ENCODE data around the gene CPLX3.
"Not testable (repeated sequence)": the region's sequence is repeated elsewhere in the genome, so short reads cannot be mapped to it uniquely, and the experiment has no call there.

Gene CPLX3

GRCh38 chr15:74826364-74826819, at the start of gene CPLX3:
CPLX3 (plus strand) TSS chr15:74826627; CDS start chr15:74826704, 77 bp downstream.
- peak in 1 of 3 experiments; percentile 38 for DNase-seq (ENCODE audit: low read depth in 3 of 3)

GRCh38 chr15:74776821-74777768, 49.3 kb upstream of the CPLX3 start:
- no peak for DNase-seq (ENCODE audit: low read depth in 3 of 3)

GRCh38 chr15:74777769-74778598, 48.4 kb upstream of the CPLX3 start:
- no peak for DNase-seq (ENCODE audit: low read depth in 3 of 3)

GRCh38 chr15:74778599-74778970, 47.8 kb upstream of the CPLX3 start:
- no peak for DNase-seq (ENCODE audit: low read depth in 3 of 3)

- DNase-seq (ENCODE audit: low read depth in 3 of 3) = no peak
These were observed 47.2 kb upstream of the CPLX3 start for GRCh38 chr15:74779162-74779648.

- no peak for DNase-seq (ENCODE audit: low read depth in 3 of 3)
These were observed 45.6 kb upstream of the CPLX3 start for GRCh38 chr15:74780523-74781430.

- DNase-seq (ENCODE audit: low read depth in 3 of 3) = peak; percentile 51 to 73 (median 62)
These were observed 44.8 kb upstream of the CPLX3 start, which contains the start of gene CSK for GRCh38 chr15:74781431-74782258. CSK (plus strand) TSS chr15:74782080; CDS start chr15:74798298, 16,218 bp downstream.

GRCh38 chr15:74782259-74783071, 44.0 kb upstream of the CPLX3 start:
- peak in 1 of 3 experiments; percentile 38 for DNase-seq (ENCODE audit: low read depth in 3 of 3)

GRCh38 chr15:74783072-74783807, 43.2 kb upstream of the CPLX3 start:
- no peak for DNase-seq (ENCODE audit: low read depth in 3 of 3)

GRCh38 chr15:74783808-74784175, 42.6 kb upstream of the CPLX3 start:
- DNase-seq (ENCODE audit: low read depth in 3 of 3) = no peak

- DNase-seq (ENCODE audit: low read depth in 3 of 3) = no peak
These were observed 41.8 kb upstream of the CPLX3 start for GRCh38 chr15:74784426-74785193.

GRCh38 chr15:74785194-74786032, 41.0 kb upstream of the CPLX3 start:
- no peak for DNase-seq (ENCODE audit: low read depth in 3 of 3)

- DNase-seq (ENCODE audit: low read depth in 3 of 3) = not testable (repeated sequence)
These were observed 40.3 kb upstream of the CPLX3 start for GRCh38 chr15:74786081-74786480.

GRCh38 chr15:74786551-74787165, 39.8 kb upstream of the CPLX3 start:
- no peak for DNase-seq (ENCODE audit: low read depth in 3 of 3)

- peak; percentile 78 to 92 (median 84) for DNase-seq (ENCODE audit: low read depth in 3 of 3)
These were observed 39.0 kb upstream of the CPLX3 start for GRCh38 chr15:74787251-74788041.

All from stimulated activated CD4-positive, alpha-beta T cell treated with anti-CD3 and anti-CD28 coated beads, TNF-alpha, amount 100 ng/mL, for 24 hours (primary cell).